HCT116 (cell line): ENCODE results near the gene RAPH1.

ENCODE experiments used
- CBX3 ChIP-seq: IDR thresholded peaks from 2 replicates; pipeline ENCODE4 v1.6.1; 2012; ENCODE audit warnings: low read depth
- CEBPB ChIP-seq: IDR thresholded peaks from 2 replicates; pipeline ENCODE4 v1.6.1; 2012; ENCODE audit warnings: low read depth
- CTCF ChIP-seq, 3 experiments: fragments of 200-600 bp in 1 of 3; sonication (generic) in 1 of 3; IDR thresholded peaks in 2 of 3; conservative IDR thresholded peaks in 1 of 3; 2 replicates each; pipeline ENCODE4 v1.5.1; 2012 to 2017; ENCODE audit warnings: low read depth in 2 of 3, low read length in 2 of 3, antibody characterized with exemption in 1 of 3, borderline replicate concordance in 1 of 3, control low read depth in 1 of 3, mild to moderate bottlenecking in 1 of 3, mixed read lengths in 1 of 3, mixed run types in 1 of 3, moderate library complexity in 1 of 3; ENCODE audit not compliant: insufficient read depth in 1 of 3
- EGR1 ChIP-seq: IDR thresholded peaks from 2 replicates; pipeline ENCODE4 v1.6.1; 2012; ENCODE audit warnings: low read depth
- EZH2 ChIP-seq: fragments of 200-600 bp; sonication (generic); IDR thresholded peaks from 2 replicates; pipeline ENCODE4 v1.6.1; 2017; ENCODE audit warnings: antibody characterized with exemption, mixed run types
- MAX ChIP-seq: IDR thresholded peaks from 2 replicates; pipeline ENCODE4 v1.6.1; 2012
- POLR2A ChIP-seq: IDR thresholded peaks from 2 replicates; pipeline ENCODE4 v1.7.0; 2011; ENCODE audit warnings: borderline replicate concordance; ENCODE audit not compliant: insufficient read depth, insufficient read length; ENCODE audit errors: extremely low read depth
- POLR2AphosphoS5 ChIP-seq: IDR thresholded peaks from 2 replicates; pipeline ENCODE4 v1.6.1; 2011; ENCODE audit warnings: mild to moderate bottlenecking, low read depth, low read length, moderate library complexity
- TCF7L2 ChIP-seq: IDR thresholded peaks from 2 replicates; pipeline ENCODE4 v1.7.0; 2011; ENCODE audit warnings: borderline replicate concordance, inconsistent platforms; ENCODE audit not compliant: insufficient read depth, insufficient read length; ENCODE audit errors: extremely low read depth
- YY1 ChIP-seq: IDR thresholded peaks from 2 replicates; pipeline ENCODE4 v1.6.1; 2011; ENCODE audit warnings: low read length, low read depth, moderate library complexity, mild to moderate bottlenecking; ENCODE audit not compliant: insufficient replicate concordance; ENCODE audit errors: extremely low read depth
- ZNF274 ChIP-seq: fragments of 200-500 bp; sonication (Bioruptor generic); IDR thresholded peaks from 2 replicates; pipeline ENCODE4 v1.6.1; 2014; ENCODE audit warnings: mild to moderate bottlenecking, low read depth, low read length, inconsistent platforms

GRCh38 chr2:203469546-203469945 is 65.6 kb downstream of the RAPH1 start:
- TF ChIP-seq CTCF (IDR thresholded peaks at IDR 0.05 in 2 of 3, conservative IDR thresholded peaks at IDR 0.05 in 1 of 3; ENCODE audit: borderline replicate concordance in 1 of 3, insufficient read depth in 1 of 3, low read depth in 2 of 3, low read length in 2 of 3) (no peak), EZH2 (no peak), YY1 (no peak), CEBPB (no peak), POLR2A (no peak), CBX3 (no peak), MAX (no peak), POLR2AphosphoS5 (no peak), EGR1 (no peak), ZNF274 (no peak), TCF7L2 (no peak)
